B cell (primary cell): ENCODE measurements around the gene SGPL1. TPM values are rescaled to one million over a fixed set of nuclear protein-coding genes. Genes with fewer than 3 reads are reported as not detected.
"Not testable (repeated sequence)": the region's sequence is repeated elsewhere in the genome, so short reads cannot be mapped to it uniquely, and the experiment has no call there.

Source experiments
- ATAC-seq: fragments of 200-7000 bp; cut with Tn5 transposase; one replicate; pipeline ENCODE4 v1.10.0; 2021; ENCODE audit warnings: low read depth, mild to moderate bottlenecking, moderate number of reproducible peaks, moderate library complexity
- CTCF ChIA-PET: fragments of 350-600 bp; sonication (Branson Sonifier 250); formaldehyde crosslinking; loops from one replicate; lab custom pipeline; 2021; ENCODE audit warnings: antibody characterized with exemption, inconsistent platforms; lab: Charles Lee
- POLR2A ChIA-PET: fragments of 350-600 bp; sonication (Branson Sonifier 250); formaldehyde crosslinking; loops from one replicate; lab custom pipeline; 2021; ENCODE audit warnings: antibody characterized with exemption; lab: Charles Lee
- DNase-seq: peaks from one replicate; pipeline ENCODE4 v3.0.0; 2013
- H2AFZ ChIP-seq: 2 replicates; pipeline ENCODE4 v1.6.1; 2012; ENCODE audit warnings: mild to moderate bottlenecking, low read depth, low read length; ENCODE audit not compliant: insufficient read depth, poor library complexity, severe bottlenecking
- H3K27ac ChIP-seq, 2 donors: 1 replicate in 1 of 2; 2 replicates in 1 of 2; pipeline ENCODE4 v1.5.1; 2012 to 2013; ENCODE audit warnings: low read length in 2 of 2, mild to moderate bottlenecking in 2 of 2, moderate library complexity in 1 of 2
- H3K27me3 ChIP-seq, 4 experiments: fragments of 200-600 bp in 1 of 4; sonication (generic) in 1 of 4; replicated peaks in 1 of 4; 1 replicate in 2 of 4; 2 replicates in 2 of 4; pipeline versions ENCODE4 v1.6.1 to v1.7.0; 2013 to 2016; ENCODE audit warnings: low read length in 3 of 4, mild to moderate bottlenecking in 2 of 4, mixed read lengths in 1 of 4, moderate library complexity in 1 of 4; ENCODE audit not compliant: insufficient read depth in 4 of 4, control insufficient read depth in 3 of 4; ENCODE audit errors: control extremely low read depth in 1 of 4
- H3K36me3 ChIP-seq, 2 experiments: replicated peaks in 1 of 2; 1 replicate in 1 of 2; 2 replicates in 1 of 2; pipeline versions ENCODE4 v1.6.1 to v1.7.1; 2013; ENCODE audit warnings: low read length in 1 of 2; ENCODE audit not compliant: insufficient read depth in 2 of 2, control insufficient read depth in 1 of 2; ENCODE audit errors: control extremely low read depth in 1 of 2, extremely low read depth in 1 of 2
- H3K4me1 ChIP-seq, 2 donors: fragments of 200-600 bp in 1 of 2; sonication (generic) in 1 of 2; 1 replicate in 1 of 2; 2 replicates in 1 of 2; pipeline versions ENCODE4 v1.5.1 to v1.6.1; 2013 to 2017; ENCODE audit warnings: low read length in 2 of 2; ENCODE audit not compliant: control insufficient read depth in 2 of 2, insufficient read depth in 2 of 2
- H3K4me2 ChIP-seq: replicated peaks from 2 replicates; pipeline ENCODE3; 2012; ENCODE audit warnings: mild to moderate bottlenecking, low read depth, low read length; ENCODE audit not compliant: poor library complexity, severe bottlenecking
- H3K4me3 ChIP-seq, 5 experiments: fragments of 200-600 bp in 1 of 5; sonication (generic) in 1 of 5; 1 replicate in 3 of 5; 2 replicates in 2 of 5; pipeline versions ENCODE4 v1.5.1 to v1.7.0; 2011 to 2016; ENCODE audit warnings: low read length in 4 of 5, mild to moderate bottlenecking in 4 of 5, low read depth in 2 of 5, control low read depth in 1 of 5, moderate library complexity in 1 of 5; ENCODE audit not compliant: insufficient read depth in 1 of 5; ENCODE audit errors: control extremely low read depth in 1 of 5, extremely low read depth in 1 of 5
- H3K79me2 ChIP-seq: fragments of 200-600 bp; sonication (generic); one replicate; pipeline ENCODE4 v1.6.0; 2016; ENCODE audit warnings: low read length; ENCODE audit not compliant: control insufficient read depth, insufficient read depth
- H3K9ac ChIP-seq: fragments of 200-600 bp; sonication (generic); 2 replicates; pipeline ENCODE4 v1.6.1; 2017; ENCODE audit warnings: mild to moderate bottlenecking, low read length, moderate library complexity
- H3K9me3 ChIP-seq, 3 donors: one replicate each; pipeline versions ENCODE4 v1.6.1 to v1.7.1; 2013; ENCODE audit warnings: low read length in 2 of 3; ENCODE audit not compliant: control insufficient read depth in 2 of 3, insufficient read depth in 1 of 3; ENCODE audit errors: control extremely low read depth in 1 of 3
- H4K20me1 ChIP-seq: 2 replicates; pipeline ENCODE4 v1.6.0; 2012; ENCODE audit warnings: mild to moderate bottlenecking, low read length; ENCODE audit not compliant: insufficient read depth, control insufficient read depth, poor library complexity, severe bottlenecking
- H3K27ac Mint-ChIP-seq: one replicate; pipeline ENCODE4 v1.8.0; 2021; ENCODE audit warnings: mixed read lengths
- H3K27me3 Mint-ChIP-seq: one replicate; pipeline ENCODE4 v1.8.0; 2021; ENCODE audit warnings: mixed read lengths
- H3K4me1 Mint-ChIP-seq: one replicate; pipeline ENCODE4 v1.8.0; 2021; ENCODE audit warnings: mixed read lengths
- H3K4me3 Mint-ChIP-seq: one replicate; pipeline ENCODE4 v1.8.0; 2021; ENCODE audit warnings: mixed read lengths
- H3K9me3 Mint-ChIP-seq: one replicate; pipeline ENCODE4 v1.8.0; 2022; ENCODE audit warnings: mixed read lengths; ENCODE audit not compliant: insufficient read depth
- EZH2 ChIP-seq: IDR thresholded peaks from 2 replicates; pipeline ENCODE4 v1.6.1; 2012; ENCODE audit warnings: borderline replicate concordance, low read depth, mild to moderate bottlenecking, moderate library complexity, low read length; ENCODE audit not compliant: insufficient read depth, poor library complexity, severe bottlenecking
- WGBS: methylation state at CpG from one replicate; pipeline ENCODE4 v1.1.5; 2013; ENCODE audit warnings: missing lambda C conversion rate; ENCODE audit not compliant: insufficient coverage; 5-methylcytosine and 5-hydroxymethylcytosine counted together
- intact Hi-C: fragments of 100-400 bp; cut with micrococcal nuclease; formaldehyde crosslinking; loops from one replicate; pipeline ENCODE4 v1.10.0; 2022
- polyA plus RNA-seq: library from polyadenylated mRNA; depleted of rRNA; stranded (reverse); fragments of >200 nt; gene quantifications from 2 replicates; pipeline ENCODE4 v1.2.3, GENCODE V29; 2012
- total RNA-seq, 2 donors: library from RNA; stranded (reverse); fragments of 120-200 nt in 1 of 2; gene quantifications; 1 replicate in 1 of 2; 2 replicates in 1 of 2; pipeline versions ENCODE4 v1.2.3 to v1.2.4, GENCODE V29; 2013 to 2022
- TF ChIP-seq, protein P1 (sequence below): fragments of 200-600 bp; IDR thresholded peaks from one replicate; pipeline ENCODE4 v1.8.0; 2022; ENCODE audit warnings: antibody characterized with exemption, mild to moderate bottlenecking

The SGPL1 gene
- total and polyA plus RNA-seq, 2 donors (not counting 1 experiment from before 2014, with no cell fraction given), result 9.1 to 46.2 TPM

DNA sequence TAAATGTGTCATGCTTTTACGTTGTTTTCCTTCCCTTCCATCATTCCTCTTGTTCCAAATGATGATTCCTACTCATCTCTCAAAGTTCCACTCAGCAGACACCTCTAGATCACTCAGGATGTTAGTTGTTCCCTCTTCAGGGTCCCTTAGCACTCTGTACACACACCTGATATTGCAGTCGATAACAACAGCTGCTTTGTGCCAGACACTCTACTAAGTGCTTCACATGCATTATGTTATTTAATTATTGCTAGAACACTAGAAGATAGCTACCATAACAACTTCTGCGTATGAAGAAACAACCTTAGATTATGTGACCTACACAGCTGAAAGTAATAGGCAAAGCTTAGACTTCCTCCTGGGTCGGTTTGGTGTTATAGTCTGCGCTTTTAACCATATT is 43.0 kb downstream of the SGPL1 start:
- ChIA-PET CTCF (interaction anchor here (0.5 kb wide), 1 partner anchor 41 kb away, joined by 3 read pairs; no protein-coding TSS in a partner anchor), POLR2A (no interaction called here)
- H3K9ac ChIP-seq, result no peak overlapping the region
- H3K4me1 ChIP-seq, result no peaks in the 10 kb centered on the region
- H3K27me3 Mint-ChIP-seq, result no peaks in the 10 kb centered on the region
- DNase-seq (no peak), ATAC-seq (no peak)
- H3K27ac ChIP-seq, result no peak overlapping the region
- intact Hi-C loops, result no loop called here
- no peak overlapping the region for H3K4me2 ChIP-seq
- H3K27me3 ChIP-seq, result no peaks in the 10 kb centered on the region
- H3K27ac Mint-ChIP-seq, result no peak overlapping the region
- no peaks in the 10 kb centered on the region for H3K9me3 Mint-ChIP-seq
- H3K4me1 Mint-ChIP-seq, result no peaks in the 10 kb centered on the region
- no peak overlapping the region for H3K4me3 Mint-ChIP-seq
- H3K4me3 ChIP-seq, result no peak overlapping the region
- TF ChIP-seq EZH2, result no peak
- TF ChIP-seq, protein P1, sequence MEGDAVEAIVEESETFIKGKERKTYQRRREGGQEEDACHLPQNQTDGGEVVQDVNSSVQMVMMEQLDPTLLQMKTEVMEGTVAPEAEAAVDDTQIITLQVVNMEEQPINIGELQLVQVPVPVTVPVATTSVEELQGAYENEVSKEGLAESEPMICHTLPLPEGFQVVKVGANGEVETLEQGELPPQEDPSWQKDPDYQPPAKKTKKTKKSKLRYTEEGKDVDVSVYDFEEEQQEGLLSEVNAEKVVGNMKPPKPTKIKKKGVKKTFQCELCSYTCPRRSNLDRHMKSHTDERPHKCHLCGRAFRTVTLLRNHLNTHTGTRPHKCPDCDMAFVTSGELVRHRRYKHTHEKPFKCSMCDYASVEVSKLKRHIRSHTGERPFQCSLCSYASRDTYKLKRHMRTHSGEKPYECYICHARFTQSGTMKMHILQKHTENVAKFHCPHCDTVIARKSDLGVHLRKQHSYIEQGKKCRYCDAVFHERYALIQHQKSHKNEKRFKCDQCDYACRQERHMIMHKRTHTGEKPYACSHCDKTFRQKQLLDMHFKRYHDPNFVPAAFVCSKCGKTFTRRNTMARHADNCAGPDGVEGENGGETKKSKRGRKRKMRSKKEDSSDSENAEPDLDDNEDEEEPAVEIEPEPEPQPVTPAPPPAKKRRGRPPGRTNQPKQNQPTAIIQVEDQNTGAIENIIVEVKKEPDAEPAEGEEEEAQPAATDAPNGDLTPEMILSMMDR, result no peak
- WGBS, result 100% methylated on average over 1 of the region's 5 CpGs
- peaks cover 13 to 51% of the 10 kb centered on the region in 2 experiments for H3K36me3 ChIP-seq
- no peaks in the 10 kb centered on the region for H3K79me2 ChIP-seq
- no peak overlapping the region for H2AFZ ChIP-seq
- peaks cover 0 to 1% (median 0%) of the 10 kb centered on the region in 3 donors for H3K9me3 ChIP-seq
- H4K20me1 ChIP-seq, result no peaks in the 10 kb centered on the region

DNA sequence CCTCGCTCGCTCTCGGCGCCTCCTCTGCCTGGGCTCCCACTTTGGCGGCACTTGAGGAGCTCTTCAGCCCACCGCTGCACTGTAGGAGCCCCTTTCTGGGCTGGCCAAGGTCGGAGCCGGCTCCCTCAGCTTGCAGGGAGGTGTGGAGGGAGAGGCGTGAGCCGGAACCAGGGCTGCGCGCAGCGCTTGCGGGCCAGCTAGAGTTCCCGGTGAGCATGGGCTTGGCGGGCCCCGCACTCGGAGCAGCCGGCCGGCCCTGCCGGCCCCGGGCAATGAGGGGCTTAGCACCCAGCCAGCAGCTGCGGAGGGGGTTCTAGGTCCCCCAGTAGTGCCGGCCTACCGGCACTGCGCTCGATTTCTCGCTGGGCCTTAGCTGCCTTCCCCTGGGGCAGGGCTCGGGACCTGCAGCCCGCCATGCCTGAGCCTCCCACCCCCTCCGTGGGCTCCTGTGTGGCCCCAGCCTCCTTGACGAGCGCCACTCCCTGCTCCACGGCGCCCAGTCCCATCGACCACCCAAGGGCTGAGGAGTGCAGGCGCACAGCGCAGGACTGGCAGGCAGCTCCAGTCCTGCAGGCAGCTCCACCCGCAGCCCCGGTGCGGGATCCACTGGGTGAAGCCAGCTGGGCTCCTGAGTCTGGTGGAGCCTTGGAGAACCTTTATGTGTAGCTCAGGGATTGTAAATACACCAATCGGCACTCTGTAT is 45.9 kb downstream of the SGPL1 start:
- DNase-seq, H3K9me3 ChIP-seq, H3K27ac ChIP-seq, H4K20me1 ChIP-seq, H3K79me2 ChIP-seq, H2AFZ ChIP-seq, H3K27me3 ChIP-seq, H3K4me3 ChIP-seq, H3K27me3 Mint-ChIP-seq, POLR2A ChIA-PET, H3K27ac Mint-ChIP-seq, H3K4me1 Mint-ChIP-seq, ATAC-seq, H3K4me1 ChIP-seq, H3K9ac ChIP-seq, H3K4me3 Mint-ChIP-seq, H3K4me2 ChIP-seq, H3K9me3 Mint-ChIP-seq, intact Hi-C loops: not testable (repeated sequence)
- H3K36me3 ChIP-seq, result peaks cover 3 to 48% of the 10 kb centered on the region in 2 experiments
- CTCF ChIA-PET, result interaction anchor here (1.1 kb wide), 1 partner anchor 15 kb away, joined by 3 read pairs; no protein-coding TSS in a partner anchor
- WGBS, result 96% methylated on average over 36 of the region's 42 CpGs
